CD4-positive, alpha-beta T cell treated with Interleukin-12 subunit alpha and Interleukin-12 subunit beta, for 1 hour (primary cell): ENCODE data around the gene MS4A13.
A peak's percentile ranks its signal among the peaks of the same experiment; 100 is the strongest.
"Not testable (repeated sequence)": the region's sequence is repeated elsewhere in the genome, so short reads cannot be mapped to it uniquely, and the experiment has no call there.

Experiments
- DNase-seq: peaks from one replicate; pipeline ENCODE4 v3.0.0-alpha.2; 2020

Gene MS4A13, protein sequence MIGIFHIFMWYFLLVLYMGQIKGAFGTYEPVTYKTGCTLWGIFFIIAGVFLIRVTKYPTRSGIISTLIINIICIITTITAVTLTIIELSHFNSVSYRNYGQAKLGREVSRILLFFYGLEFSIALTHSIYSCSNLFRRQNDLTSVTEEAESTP

DNA sequence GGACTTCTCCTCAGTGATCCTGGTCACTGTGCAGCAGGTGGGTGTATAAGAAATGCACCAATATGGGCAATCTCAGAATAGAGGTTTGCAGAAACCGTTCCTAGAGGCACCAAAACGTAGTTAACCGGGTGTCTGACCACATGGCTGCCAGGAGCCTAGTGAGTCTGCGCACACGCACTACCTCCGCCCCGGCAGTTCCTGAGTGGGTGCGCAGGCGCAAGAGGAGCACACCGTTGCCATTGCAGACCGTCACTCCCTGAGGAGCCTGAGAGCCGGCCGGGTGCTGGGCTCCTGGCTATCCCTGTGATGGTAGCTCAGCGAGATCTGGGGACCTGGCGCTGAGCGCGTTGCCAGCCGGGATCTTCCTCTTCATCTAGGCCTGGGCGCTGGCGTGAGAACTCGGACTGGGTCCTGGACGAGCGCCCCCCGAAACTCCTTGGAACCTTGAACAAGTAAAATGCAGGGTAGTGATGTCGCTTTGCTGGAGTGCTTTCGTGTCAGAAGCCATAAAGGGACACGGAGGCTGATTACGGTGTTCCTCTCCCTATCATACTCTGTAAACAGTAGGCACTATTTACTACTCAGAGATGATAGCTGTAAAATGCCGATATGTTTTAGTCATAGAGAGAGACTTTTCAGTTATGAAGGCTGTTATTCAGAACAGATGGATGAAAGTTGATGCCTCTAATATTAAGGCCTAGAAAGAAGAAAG lies at the start of gene MS4A13:
MS4A13 (plus strand) TSS at position 249 of the 712 bp plus-strand sequence. CDS start 2,692 bp downstream, outside the sequence.
- DNase-seq: no peak

DNA sequence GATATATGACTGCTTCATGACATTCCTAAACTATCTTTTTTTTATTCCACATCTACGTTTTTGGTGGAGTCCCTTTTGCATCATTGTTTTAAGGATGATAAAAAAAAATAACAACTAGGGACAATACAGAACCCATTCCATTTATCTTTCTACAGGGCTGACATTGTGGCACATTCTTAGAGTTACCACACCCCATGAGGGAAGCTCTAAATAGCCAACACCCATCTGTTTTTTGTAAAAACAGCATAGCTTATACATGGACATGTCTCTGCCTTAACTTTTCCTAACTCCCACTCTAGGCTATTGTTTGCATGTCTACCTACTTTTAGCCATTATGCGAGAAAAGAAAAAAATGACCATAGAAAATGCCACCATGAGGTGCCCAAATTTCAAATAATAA lies 46.4 kb upstream of the MS4A13 start:
- DNase-seq: no peak

DNA sequence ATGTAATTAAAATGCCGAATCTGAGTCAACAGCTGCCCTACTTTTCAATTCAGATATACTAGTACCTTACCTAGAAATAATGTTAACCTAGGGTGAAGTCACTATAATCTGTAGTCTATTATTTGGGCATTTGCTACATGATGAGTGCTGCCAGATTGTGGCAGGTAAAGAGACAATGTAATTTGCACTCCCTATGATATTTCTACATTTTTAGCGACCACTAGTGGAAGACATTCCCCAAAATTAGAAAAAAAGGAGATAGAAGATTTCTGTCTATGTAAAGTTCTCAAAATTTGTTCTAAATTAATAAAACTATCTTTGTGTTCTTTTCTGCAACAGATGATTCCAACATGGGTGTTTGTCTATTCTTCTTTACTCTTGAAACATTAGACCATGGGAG lies 45.5 kb upstream of the MS4A13 start:
- DNase-seq: no peak

DNA sequence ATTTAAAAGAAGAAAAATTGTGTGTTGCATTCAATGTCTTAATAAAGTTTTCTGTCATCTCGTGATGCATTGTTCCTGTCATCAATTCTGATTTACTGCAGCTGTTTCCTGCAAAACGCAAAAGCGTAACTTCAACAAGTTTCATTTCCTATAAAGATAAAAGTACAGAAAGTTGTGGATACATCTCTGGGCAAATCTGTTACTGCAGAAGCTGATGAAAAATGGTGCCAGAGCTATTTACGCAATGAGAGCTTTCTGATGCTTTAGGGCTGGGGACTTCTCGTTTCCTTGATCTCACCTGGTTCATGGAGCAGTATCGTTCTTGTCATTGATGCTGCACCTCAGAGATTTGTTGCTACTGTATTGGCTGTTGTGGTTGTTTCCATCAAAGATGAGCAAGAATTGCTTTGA lies 38.2 kb upstream of the MS4A13 start:
- DNase-seq: no peak

DNA sequence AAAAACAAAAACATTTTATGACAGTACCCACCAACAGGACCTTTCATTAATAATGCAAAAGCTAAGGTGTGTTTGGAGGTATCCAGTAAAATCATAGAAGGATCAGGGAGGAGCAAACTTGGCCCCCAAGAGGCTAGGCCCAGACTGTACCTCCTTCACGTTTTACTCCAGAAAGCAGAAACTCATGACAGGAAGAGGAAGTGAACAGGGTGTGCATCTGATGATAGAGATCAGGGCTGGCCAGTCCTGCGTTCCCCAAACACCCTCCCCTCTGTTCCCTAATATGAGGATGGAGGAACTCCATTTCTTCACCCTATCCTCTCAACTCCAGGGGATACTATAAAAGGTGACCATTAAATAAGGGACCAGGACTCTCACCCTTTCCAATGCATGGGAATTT lies 32.8 kb upstream of the MS4A13 start:
- DNase-seq: peak; percentile 4

DNA sequence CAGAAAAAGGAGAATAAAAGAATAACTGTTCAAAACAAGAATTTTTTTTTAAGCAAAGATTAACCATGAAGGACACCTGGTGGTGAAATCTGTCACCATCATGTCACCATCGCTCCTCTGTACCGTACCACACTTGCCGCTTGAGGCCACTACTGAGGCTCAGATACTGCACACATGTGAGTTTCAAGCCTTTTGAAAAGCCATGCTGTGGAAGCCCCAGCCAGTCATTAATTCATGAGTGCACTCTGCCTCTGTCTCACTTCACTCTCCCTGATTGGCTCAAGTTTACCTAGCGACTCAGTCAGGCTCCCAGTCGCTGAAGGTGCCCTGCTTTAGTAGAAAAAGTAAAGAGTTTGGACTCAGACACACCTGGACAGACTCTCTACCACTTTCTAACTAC lies 29.2 kb upstream of the MS4A13 start:
- peak; percentile 27 for DNase-seq

DNA sequence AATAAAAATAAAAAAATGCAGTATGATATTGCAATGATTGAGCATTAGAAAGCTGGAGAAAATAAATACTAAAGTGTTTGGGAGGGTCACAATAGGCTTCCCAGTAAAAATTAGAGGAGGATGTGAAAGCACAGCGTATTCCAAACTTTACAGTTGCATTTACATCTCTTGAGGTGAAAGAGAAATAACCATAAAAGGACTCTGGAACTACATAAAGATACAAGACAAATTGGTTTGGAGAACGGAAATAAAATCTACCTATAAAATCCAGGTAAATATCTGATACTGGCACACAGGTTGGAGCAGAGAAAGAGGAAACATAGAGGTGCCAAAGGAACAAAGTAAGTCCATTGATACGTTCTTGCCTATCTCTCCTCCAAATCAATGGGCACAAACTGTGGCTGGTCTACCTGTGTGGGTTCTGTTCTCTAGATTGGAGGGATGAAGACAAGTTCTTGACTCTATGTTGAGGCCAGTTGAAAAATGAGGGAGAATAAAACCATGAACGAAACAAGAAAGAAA lies 22.6 kb upstream of the MS4A13 start, which contains the start of gene MS4A12:
MS4A12 (plus strand) TSS at position 291 of the 522 bp plus-strand sequence. CDS start 4,541 bp downstream, outside the sequence.
- DNase-seq: no peak

DNA sequence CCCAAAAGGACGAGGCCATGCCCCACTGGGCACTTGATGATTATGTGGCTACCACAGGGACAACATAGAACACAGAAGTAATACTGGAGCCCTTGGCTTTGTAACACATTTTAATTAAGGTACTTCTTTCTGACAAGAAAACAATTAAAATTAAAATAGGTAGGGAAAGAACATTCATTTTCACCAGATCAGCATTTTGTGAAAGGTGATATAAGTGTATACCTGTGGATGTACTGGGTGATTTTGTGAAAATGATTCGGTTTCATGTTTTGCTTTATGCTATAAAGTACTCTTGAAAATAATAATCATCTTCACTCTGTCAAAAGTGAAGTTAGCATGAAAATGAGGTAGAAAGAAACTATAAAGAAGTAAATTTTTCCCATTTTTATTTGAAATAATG lies 21.7 kb upstream of the MS4A13 start:
- no peak for DNase-seq

DNA sequence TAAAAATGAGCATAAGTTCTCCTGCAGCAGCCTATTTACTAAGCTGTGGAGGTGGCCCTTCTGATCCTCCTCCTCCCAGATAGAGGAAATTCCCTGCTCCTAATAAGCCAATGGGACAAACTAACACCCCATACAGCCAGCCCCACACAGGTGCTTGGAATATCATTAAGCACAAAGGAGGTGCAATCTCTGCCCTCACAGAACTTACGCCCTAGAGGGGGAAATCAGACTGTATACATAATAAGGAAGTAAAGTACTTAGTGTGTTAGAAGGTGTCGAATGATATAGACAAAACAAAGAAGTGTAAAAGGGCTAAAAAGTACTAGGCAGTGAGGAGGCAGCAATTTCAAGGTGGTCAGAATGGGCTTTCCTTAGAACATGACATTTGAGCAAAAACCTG lies 16.8 kb upstream of the MS4A13 start:
- no peak for DNase-seq

DNA sequence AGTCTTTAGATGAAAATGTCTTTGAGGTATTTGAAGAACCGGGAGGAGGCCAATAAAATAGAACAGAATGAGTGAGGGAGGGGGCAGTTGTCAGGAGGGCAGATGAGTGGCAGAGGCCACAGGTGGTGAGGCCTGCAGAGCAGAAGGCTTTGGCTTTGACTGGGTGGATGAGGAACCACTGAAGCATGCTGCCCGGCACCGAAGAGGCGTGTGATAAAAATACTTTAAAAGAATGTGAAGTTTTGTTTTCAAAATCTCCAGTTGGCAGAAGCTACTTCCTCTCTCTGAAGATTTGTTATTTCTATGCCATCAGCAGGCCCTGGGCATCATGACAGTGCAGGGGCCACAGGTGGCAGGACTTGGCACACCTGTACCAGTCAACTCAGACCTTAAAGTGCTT lies 16.3 kb upstream of the MS4A13 start:
- DNase-seq: no peak

DNA sequence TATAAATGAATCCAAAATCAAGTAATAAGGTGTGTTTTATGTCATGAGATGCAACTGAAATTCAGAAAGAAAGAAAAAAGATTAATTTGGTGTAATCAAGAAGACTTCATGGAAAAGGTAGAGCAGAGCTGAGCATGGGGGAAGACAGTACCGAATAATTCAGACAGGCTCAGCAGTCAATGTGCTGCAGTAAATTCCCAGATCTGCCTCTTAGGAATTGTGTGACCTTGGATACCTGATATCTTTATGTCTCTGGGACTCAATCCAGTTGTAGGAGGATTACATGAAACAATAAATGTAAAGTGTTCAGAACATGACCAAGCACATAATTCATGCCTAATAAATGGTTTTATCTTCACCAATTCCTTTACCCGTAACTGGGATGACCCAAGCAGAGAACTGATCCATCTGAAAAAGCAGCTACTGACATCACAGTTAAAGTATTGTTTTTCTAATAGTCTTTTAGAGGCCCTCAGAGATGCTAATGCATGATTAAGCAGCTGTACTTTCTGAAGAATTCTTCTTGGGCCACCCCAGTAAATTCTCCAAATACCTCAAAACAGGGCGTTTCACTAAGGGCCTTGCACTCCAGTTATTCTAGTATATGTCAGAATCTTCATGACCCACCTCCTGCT lies 14.8 kb upstream of the MS4A13 start:
- no peak for DNase-seq

DNA sequence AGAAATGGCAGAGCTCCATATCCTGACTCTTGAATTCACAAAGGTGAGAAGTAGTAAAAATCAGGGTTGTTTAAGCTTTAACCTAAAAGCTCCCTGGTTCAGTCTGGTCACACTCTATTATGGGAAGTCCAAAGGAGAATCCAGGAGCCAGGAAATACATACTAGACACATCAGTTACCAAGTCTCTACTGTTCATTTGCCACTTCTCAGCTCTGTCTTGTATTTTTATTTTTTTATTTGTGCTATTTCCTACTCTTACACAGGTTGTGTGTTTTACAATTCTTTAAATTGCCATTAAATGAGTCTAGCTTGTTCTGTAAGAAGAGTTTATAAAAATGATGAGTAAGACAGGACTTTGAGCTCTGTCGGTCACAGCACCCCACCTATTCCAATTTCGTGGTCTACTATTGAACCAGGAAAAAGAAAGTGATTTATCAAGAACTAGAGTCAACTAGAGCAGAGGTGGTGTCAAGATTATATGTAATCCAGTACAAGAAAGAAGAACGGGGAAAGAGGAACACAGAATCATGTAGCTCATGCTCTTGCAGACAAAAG lies 12.9 kb upstream of the MS4A13 start:
- DNase-seq: no peak

DNA sequence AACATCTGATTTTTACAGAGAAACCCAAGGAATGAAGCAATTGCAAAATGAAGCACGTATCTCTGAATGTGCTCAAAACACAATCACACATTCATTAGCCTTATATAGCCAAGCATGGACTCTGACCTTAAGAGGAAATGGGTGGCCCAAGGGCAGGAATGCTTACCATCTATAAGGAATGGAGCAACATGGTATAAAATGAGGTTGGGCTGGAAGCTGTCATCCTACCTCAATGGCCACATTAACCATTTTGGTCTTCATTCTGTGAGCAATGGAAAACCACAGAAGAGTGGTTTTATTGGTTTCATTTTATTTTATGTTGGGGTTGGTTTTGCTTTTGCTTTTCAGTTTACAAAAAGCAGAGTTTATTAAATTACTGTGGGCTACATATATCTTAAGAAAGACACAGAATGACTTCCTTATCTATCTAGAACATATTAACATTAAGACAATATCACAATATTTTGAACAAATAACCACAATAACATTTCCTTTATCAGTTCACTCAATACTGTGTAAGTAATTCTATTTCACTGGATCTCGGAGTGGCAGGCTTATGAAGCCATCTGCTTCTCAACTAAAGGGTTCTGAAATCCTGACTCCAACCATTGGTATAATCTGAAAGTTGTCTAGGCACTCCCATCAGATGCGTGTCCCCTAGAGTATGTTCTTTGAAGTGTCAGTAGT lies 10.8 kb upstream of the MS4A13 start:
- peak; percentile 9 for DNase-seq

DNA sequence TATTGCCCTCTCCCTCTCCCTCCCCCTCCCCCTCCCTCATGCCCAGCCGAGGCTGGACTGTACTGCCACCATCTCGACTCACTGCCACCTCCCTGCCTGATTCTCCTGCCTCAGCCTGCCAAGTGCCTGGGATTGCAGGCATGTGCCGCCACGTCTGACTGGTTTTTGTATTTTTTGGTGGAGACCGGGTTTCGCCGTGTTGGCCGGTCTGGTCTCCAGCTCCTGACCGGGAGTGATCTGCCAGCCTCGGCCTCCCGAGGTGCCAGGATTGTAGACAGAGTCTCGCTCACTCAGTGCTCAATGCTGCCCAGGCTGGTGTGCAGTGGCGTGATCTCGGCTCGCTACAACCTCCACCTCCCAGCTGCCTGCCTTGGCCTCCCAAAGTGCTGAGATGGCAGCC lies 5.6 kb upstream of the MS4A13 start:
- not testable (repeated sequence) for DNase-seq

DNA sequence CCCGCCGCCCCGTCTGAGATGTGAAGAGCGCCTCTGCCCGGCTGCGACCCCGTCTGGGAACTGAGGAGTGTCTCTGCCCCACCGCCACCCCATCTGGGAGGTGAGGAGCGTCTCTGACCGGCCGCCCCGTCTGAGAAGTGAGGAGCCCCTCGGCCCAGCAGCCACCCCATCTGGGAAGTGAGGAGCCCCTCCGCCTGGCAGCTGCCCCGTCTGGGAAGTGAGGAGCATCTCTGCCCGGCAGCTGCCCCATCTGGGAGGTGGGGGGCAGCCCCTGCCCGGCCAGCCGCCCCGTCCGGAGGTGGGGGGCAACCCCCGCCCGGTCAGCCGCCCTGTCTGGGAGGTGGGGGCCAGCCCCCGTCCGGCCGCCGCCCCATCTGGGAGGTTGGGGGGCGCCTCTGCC lies 5.0 kb upstream of the MS4A13 start:
- not testable (repeated sequence) for DNase-seq

DNA sequence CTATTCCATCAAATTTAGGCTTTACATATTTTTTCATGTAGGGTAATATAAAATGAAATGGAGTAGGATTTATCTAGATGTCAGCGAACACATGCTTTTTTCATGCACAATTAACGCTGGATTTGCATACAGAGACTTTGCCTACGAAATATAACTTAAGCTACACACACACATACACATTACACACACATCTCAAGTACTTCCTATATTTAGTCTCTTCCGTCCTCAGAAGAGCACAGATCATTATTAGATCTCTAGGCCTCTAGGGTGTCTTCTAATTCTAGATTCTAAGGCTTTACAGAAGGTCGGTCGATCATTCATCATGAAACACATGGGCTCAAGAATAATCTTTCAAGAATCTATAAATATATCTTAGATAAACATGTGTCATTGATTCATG lies 3.8 kb upstream of the MS4A13 start:
- no peak for DNase-seq

DNA sequence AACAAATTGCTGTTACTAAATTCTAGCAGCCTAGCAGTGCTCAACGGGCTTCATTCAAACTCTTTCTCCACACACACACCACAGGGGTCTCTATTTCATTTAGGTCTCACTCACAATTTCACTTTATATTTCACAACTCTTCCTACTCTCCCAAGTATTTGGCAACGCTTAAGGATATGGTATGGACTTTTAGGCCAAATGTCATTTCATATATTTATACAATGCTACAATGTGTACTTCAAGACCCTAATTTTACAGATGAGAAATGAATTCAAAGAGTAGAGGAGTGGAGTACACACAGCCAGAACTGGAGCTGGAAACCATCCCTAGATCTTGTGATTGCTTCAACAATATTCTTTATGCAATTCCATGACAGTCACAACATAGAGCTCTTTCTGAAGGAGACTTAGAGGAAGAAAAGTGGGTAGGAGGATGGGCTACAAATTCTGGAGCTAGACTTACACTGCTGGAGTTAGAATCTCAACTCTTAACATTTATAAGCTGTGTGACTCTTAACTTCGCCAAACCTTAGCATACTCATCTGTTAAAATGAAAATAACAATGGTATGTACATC lies 2.5 kb upstream of the MS4A13 start:
- DNase-seq: no peak

DNA sequence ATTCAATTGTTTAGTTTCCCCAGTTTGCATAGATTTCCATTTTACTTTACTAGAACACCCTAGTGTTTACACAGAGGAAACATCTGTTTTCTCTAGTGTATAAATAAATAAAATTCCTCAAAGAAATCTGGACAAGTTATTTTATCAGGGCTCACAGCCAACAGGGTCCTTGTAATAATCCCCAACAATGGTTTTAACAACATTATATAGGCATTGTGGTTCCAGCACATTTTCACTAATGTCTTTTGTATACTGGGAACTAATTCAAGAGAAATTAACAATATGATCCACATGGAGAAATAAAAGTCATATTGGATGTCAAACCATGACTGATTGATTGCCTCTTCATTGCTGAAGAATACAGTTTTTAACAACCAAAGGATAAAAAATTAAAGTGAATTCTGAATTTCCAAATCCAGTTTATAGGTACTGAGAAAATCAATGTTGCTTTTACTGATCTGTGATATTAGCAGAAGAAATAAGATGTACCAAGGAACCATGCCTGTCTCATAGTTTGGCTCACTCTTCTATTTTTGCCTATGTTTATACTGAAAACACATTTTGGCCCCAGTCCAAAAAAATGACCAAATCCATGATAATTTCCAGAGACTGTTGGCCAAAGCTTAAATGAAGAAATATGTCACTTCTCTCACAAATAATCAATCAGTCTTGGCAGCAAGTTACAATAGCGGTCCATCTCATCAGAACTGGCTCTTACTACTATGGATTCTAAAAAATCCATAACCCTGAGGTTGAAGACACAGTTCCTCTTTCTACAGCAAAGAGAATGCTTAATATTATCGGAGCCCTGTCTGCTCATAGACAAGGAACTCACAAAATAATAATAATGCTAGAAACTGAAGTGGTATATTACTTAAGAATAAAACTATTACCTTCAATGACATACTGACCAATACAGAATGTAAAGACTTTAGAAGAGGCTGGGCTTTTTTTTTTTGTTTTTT lies 1.4 kb upstream of the MS4A13 start:
- DNase-seq: no peak

DNA sequence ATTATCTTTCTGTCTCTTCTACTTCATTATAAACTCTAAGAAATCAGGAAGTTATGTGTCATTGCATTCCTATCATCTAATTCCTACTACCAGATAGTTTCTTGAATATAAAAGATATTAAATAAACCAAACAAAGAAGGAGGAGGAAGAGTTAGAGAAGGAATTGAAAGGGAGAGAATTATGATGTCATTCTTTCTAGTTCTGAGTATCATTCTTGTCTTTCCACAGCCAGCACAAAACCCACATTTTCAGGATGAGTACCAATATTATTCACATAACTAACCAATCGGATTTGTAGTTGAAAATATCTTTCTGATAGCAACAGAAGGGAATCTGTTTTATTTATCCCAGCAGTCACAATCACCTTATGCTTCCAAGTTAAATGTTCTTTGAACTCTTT lies 13.3 kb downstream of the MS4A13 start:
- no peak for DNase-seq

DNA sequence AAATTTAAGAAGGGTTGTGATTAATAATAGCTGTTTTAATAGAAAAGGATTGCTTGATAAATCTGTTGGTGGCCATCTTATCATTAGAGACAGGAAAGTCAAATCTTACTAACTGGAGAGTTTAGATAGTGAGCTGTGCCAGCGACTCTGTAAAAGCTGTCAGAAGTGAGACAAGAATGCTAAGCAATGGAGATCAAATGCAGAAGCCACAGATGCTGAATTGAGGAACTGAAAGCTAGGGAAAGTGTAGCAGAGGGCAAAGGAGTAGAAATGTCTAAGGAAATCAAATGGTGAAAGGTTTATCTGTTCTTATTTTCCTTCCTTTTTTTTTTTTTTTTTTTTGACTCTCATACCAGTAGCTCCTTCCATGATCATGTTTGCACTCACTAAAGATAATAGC lies 13.7 kb downstream of the MS4A13 start:
- no peak for DNase-seq

DNA sequence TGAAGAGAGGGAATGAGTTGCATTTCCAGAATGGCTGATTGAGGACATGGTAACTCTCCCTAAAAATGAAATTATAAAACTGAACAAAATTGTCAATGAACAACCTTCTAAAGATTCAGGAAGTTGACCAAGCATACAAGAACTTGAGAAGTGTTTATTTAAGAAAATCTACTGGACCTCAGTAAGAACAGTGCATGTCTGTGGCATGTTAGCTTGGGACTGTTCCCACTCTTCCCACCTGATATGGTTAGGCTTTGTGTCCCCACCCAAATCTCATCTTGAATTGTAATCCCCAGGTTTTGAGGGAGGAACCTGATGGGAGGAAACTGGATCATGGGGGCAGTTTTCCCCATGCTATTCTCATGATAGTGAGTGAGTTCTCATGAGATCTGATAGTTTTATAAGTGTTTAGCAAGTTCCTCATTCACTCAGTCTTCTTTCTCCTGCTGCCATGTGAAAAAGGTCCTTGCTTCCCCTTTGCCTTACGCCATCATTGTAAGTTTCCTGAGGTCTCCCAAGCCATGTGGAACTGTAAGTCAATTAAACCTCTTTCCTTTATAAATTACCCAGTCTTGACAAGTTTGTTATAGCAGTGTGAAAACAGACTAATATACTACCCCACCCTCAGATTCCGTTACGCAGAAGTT lies 15.4 kb downstream of the MS4A13 start:
- no peak for DNase-seq
